HepG2 (cell line): ENCODE data around the gene ITSN2. TPM values are rescaled to one million over a fixed set of nuclear protein-coding genes. Genes with fewer than 3 reads are reported as not detected.

ENCODE experiments used
- ASH2L ChIP-seq: fragments of 300-600, 200-600 bp; sonication (generic); IDR thresholded peaks from 2 replicates; pipeline ENCODE4 v1.7.0; 2017; ENCODE audit warnings: low read depth, mild to moderate bottlenecking, moderate library complexity, mixed read lengths, low read length; ENCODE audit not compliant: insufficient read length
- ATF2 ChIP-seq: sonication (generic); formaldehyde crosslinking; IDR thresholded peaks from 2 replicates; pipeline ENCODE4 v1.4.0; 2020; ENCODE audit warnings: missing genetic modification reagents
- ATF7-NPFF ChIP-seq: sonication (generic); formaldehyde crosslinking; IDR thresholded peaks from 2 replicates; pipeline ENCODE4 v1.8.1; 2023; ENCODE audit warnings: mild to moderate bottlenecking, low read depth, missing genetic modification reagents, moderate library complexity
- BRD4 ChIP-seq: sonication (generic); formaldehyde crosslinking; IDR thresholded peaks from 2 replicates; pipeline ENCODE4 v1.4.0; 2020; ENCODE audit warnings: missing genetic modification reagents
- CBX1 ChIP-seq: IDR thresholded peaks from one replicate; pipeline ENCODE4 v1.6.1; 2016; ENCODE audit warnings: antibody characterized with exemption, low read depth
- CEBPZ ChIP-seq: IDR thresholded peaks from 2 replicates; pipeline ENCODE4 v1.6.1; 2012; ENCODE audit warnings: low read length, improper control_type of control experiment
- EED ChIP-seq: sonication (generic); formaldehyde crosslinking; IDR thresholded peaks from 2 replicates; pipeline ENCODE4 v1.5.0; 2020; ENCODE audit warnings: mild to moderate bottlenecking, missing genetic modification reagents
- FOXA3 ChIP-seq: IDR thresholded peaks from 2 replicates; pipeline ENCODE4 v1.6.1; 2016; ENCODE audit warnings: missing genetic modification reagents, missing compliant biosample characterization
- GATAD2A ChIP-seq: IDR thresholded peaks from 2 replicates; pipeline ENCODE4 v1.6.1; 2016
- GFI1 ChIP-seq: sonication (generic); formaldehyde crosslinking; IDR thresholded peaks from 2 replicates; pipeline ENCODE4 v1.5.0; 2020; ENCODE audit warnings: missing genetic modification reagents, mild to moderate bottlenecking, borderline replicate concordance
- HES4 ChIP-seq: sonication (generic); formaldehyde crosslinking; IDR thresholded peaks from 2 replicates; pipeline ENCODE4 v1.9.0; 2021; ENCODE audit warnings: mild to moderate bottlenecking, missing genetic modification reagents, borderline replicate concordance
- IRF2 ChIP-seq: IDR thresholded peaks from 2 replicates; pipeline ENCODE4 v1.6.1; 2018; ENCODE audit warnings: missing genetic modification reagents, missing compliant biosample characterization
- NPAS2 ChIP-seq: sonication (generic); formaldehyde crosslinking; IDR thresholded peaks from 2 replicates; pipeline ENCODE4 v1.8.0; 2022; ENCODE audit warnings: mild to moderate bottlenecking, missing genetic modification reagents, borderline replicate concordance
- PAX8 ChIP-seq: sonication (generic); formaldehyde crosslinking; IDR thresholded peaks from 2 replicates; pipeline ENCODE4 v1.8.0; 2022; ENCODE audit warnings: mild to moderate bottlenecking, missing genetic modification reagents, borderline replicate concordance
- RORA ChIP-seq: sonication (generic); formaldehyde crosslinking; IDR thresholded peaks from 2 replicates; pipeline ENCODE4 v1.5.0; 2020; ENCODE audit warnings: mild to moderate bottlenecking, missing genetic modification reagents, moderate library complexity
- ZBTB33 ChIP-seq: sonication (generic); formaldehyde crosslinking; IDR thresholded peaks from 2 replicates; pipeline ENCODE4 v1.4.0; 2020; ENCODE audit warnings: missing genetic modification reagents
- ZFP91 ChIP-seq: sonication (generic); formaldehyde crosslinking; IDR thresholded peaks from 2 replicates; pipeline ENCODE4 v1.9.0; 2022; ENCODE audit warnings: missing genetic modification reagents, mild to moderate bottlenecking, borderline replicate concordance
- ZNF251 ChIP-seq: sonication (generic); formaldehyde crosslinking; IDR thresholded peaks from 2 replicates; pipeline ENCODE4 v1.9.0; 2021; ENCODE audit warnings: mild to moderate bottlenecking, missing genetic modification reagents
- ZNF766 ChIP-seq: sonication (generic); formaldehyde crosslinking; IDR thresholded peaks from 2 replicates; pipeline ENCODE4 v1.5.0; 2020; ENCODE audit warnings: missing genetic modification reagents, borderline replicate concordance
- ZNF770 ChIP-seq: sonication (generic); formaldehyde crosslinking; IDR thresholded peaks from 2 replicates; pipeline ENCODE4 v1.5.0; 2020; ENCODE audit warnings: mild to moderate bottlenecking, missing genetic modification reagents
- polyA plus RNA-seq, 8 experiments: library from polyadenylated mRNA; depleted of rRNA in 3 of 8; stranded (reverse) in 7 of 8; unstranded in 1 of 8; fragments of >200 nt; fragmentation: Illumina TruSeq in 4 of 8; extraction: Trizol in 4 of 8; gene quantifications; 2 replicates each; pipeline versions ENCODE4 v1.2.1 to v1.2.3, GENCODE V29; 2011 to 2016; ENCODE audit warnings: low read depth in 4 of 8, missing spikeins in 1 of 8, mixed read lengths in 1 of 8; ENCODE audit not compliant: insufficient read depth in 1 of 8
- total RNA-seq, 5 experiments: library from RNA; depleted of rRNA; stranded (reverse); fragments of >200 nt; fragmentation: Illumina TruSeq; extraction: Trizol; gene quantifications; 2 replicates each; pipeline ENCODE4 v1.2.3, GENCODE V29; 2016; ENCODE audit warnings: low read depth in 1 of 5

ITSN2 gene
- total and polyA plus RNA-seq, 2 of the 13 experiments (the other 11 are each of a cell fraction or from before 2014, with no cell fraction given), result 26.0 to 26.6 TPM

GRCh38 chr2:24164416-24164973 lies 195.8 kb downstream of the ITSN2 start (continued):
- TF ChIP-seq ATF7-NPFF (CRISPR knock-in tag) (no peak), ZNF766 (no peak), ZNF770 (CRISPR knock-in tag) (no peak), FOXA3 (CRISPR knock-in tag) (no peak), PAX8 (CRISPR knock-in tag) (no peak), GATAD2A (CRISPR knock-in tag) (peak; percentile 49; the same call in 1 of the 2 replicates), ATF2 (0 out of 2 replicates have a peak, but pooled peaks have one; percentile 49), CBX1 (peak; percentile 31), ZBTB33 (CRISPR knock-in tag) (peak; percentile 46; the same call in 1 of the 2 replicates), ZNF251 (CRISPR knock-in tag) (no peak), GFI1 (CRISPR knock-in tag) (no peak), RORA (CRISPR knock-in tag) (no peak), ZFP91 (CRISPR knock-in tag) (no peak), ASH2L (no peak), NPAS2 (CRISPR knock-in tag) (no peak), EED (CRISPR knock-in tag) (no peak), HES4 (CRISPR knock-in tag) (no peak), CEBPZ (no peak), BRD4 (no peak), IRF2 (CRISPR knock-in tag) (no peak)
